HepG2 (cell line): ENCODE results near the gene IQSEC1. TPM values are rescaled to one million over a fixed set of nuclear protein-coding genes. Genes with fewer than 3 reads are reported as not detected.

Experiments used
- FOXA3 ChIP-seq: IDR thresholded peaks from 2 replicates; pipeline ENCODE4 v1.6.1; 2016; ENCODE audit warnings: missing genetic modification reagents, missing compliant biosample characterization
- MED13 ChIP-seq: sonication (generic); formaldehyde crosslinking; IDR thresholded peaks from 2 replicates; pipeline ENCODE4 v1.5.0; 2020; ENCODE audit warnings: missing genetic modification reagents
- MED8 ChIP-seq: sonication (generic); formaldehyde crosslinking; IDR thresholded peaks from 2 replicates; pipeline ENCODE4 v1.8.1; 2023; ENCODE audit warnings: mild to moderate bottlenecking, missing genetic modification reagents; ENCODE audit not compliant: insufficient replicate concordance
- NBN ChIP-seq: fragments of 450-650 bp; conservative IDR thresholded peaks from 2 replicates; pipeline ENCODE4 v1.6.1; 2017
- NCOR1 ChIP-seq: fragments of 200-600 bp; sonication (generic); IDR thresholded peaks from 2 replicates; pipeline ENCODE4 v1.7.0; 2017; ENCODE audit warnings: antibody characterized with exemption, low read length, borderline replicate concordance
- RBAK ChIP-seq: sonication (generic); formaldehyde crosslinking; IDR thresholded peaks from 2 replicates; pipeline ENCODE4 v1.5.1; 2020; ENCODE audit warnings: mild to moderate bottlenecking, missing genetic modification reagents
- ZNF232 ChIP-seq: sonication (generic); formaldehyde crosslinking; IDR thresholded peaks from 2 replicates; pipeline ENCODE4 v1.4.0; 2020; ENCODE audit warnings: missing genetic modification reagents, borderline replicate concordance
- ZNF724P ChIP-seq: sonication (generic); formaldehyde crosslinking; IDR thresholded peaks from 2 replicates; pipeline ENCODE4 v1.8.0; 2022; ENCODE audit warnings: missing genetic modification reagents, borderline replicate concordance
- polyA plus RNA-seq, 8 experiments: library from polyadenylated mRNA; depleted of rRNA in 3 of 8; stranded (reverse) in 7 of 8; unstranded in 1 of 8; fragments of >200 nt; fragmentation: Illumina TruSeq in 4 of 8; extraction: Trizol in 4 of 8; gene quantifications; 2 replicates each; pipeline versions ENCODE4 v1.2.1 to v1.2.3, GENCODE V29; 2011 to 2016; ENCODE audit warnings: low read depth in 4 of 8, missing spikeins in 1 of 8, mixed read lengths in 1 of 8; ENCODE audit not compliant: insufficient read depth in 1 of 8
- total RNA-seq, 5 experiments: library from RNA; depleted of rRNA; stranded (reverse); fragments of >200 nt; fragmentation: Illumina TruSeq; extraction: Trizol; gene quantifications; 2 replicates each; pipeline ENCODE4 v1.2.3, GENCODE V29; 2016; ENCODE audit warnings: low read depth in 1 of 5
- TF ChIP-seq, protein P1 (sequence below): IDR thresholded peaks from 2 replicates; pipeline ENCODE4 v1.6.1; 2016; ENCODE audit warnings: missing compliant biosample characterization, missing genetic modification reagents, borderline replicate concordance
- TF ChIP-seq, protein P2 (sequence below): sonication (generic); formaldehyde crosslinking; IDR thresholded peaks from 2 replicates; pipeline ENCODE4 v1.8.1; 2023; ENCODE audit warnings: mild to moderate bottlenecking, missing genetic modification reagents
- TF ChIP-seq, protein P3 (sequence below): sonication (generic); formaldehyde crosslinking; IDR thresholded peaks from 2 replicates; pipeline ENCODE4 v1.8.0; 2022; ENCODE audit warnings: mild to moderate bottlenecking, missing genetic modification reagents; ENCODE audit not compliant: insufficient replicate concordance
- TF ChIP-seq, protein P4 (sequence below): sonication (generic); formaldehyde crosslinking; conservative IDR thresholded peaks from 2 replicates; pipeline ENCODE4 v1.4.0; 2020; ENCODE audit warnings: mild to moderate bottlenecking, missing genetic modification reagents, moderate library complexity
- TF ChIP-seq, protein P5 (sequence below): sonication (generic); formaldehyde crosslinking; IDR thresholded peaks from 2 replicates; pipeline ENCODE4 v1.5.0; 2020; ENCODE audit warnings: mild to moderate bottlenecking, missing genetic modification reagents, borderline replicate concordance
- TF ChIP-seq, protein P6 (sequence below): IDR thresholded peaks from 2 replicates; pipeline ENCODE4 v1.6.1; 2016; ENCODE audit warnings: mild to moderate bottlenecking, missing biosample characterization, missing genetic modification reagents
- TF ChIP-seq, protein P7 (sequence below): sonication (generic); formaldehyde crosslinking; IDR thresholded peaks from 2 replicates; pipeline ENCODE4 v1.4.0; 2020; ENCODE audit warnings: missing genetic modification reagents

The IQSEC1 gene
- total and polyA plus RNA-seq, 2 of the 13 experiments (the other 11 are each of a cell fraction or from before 2014, with no cell fraction given) = 17.4 to 20.2 TPM

DNA sequence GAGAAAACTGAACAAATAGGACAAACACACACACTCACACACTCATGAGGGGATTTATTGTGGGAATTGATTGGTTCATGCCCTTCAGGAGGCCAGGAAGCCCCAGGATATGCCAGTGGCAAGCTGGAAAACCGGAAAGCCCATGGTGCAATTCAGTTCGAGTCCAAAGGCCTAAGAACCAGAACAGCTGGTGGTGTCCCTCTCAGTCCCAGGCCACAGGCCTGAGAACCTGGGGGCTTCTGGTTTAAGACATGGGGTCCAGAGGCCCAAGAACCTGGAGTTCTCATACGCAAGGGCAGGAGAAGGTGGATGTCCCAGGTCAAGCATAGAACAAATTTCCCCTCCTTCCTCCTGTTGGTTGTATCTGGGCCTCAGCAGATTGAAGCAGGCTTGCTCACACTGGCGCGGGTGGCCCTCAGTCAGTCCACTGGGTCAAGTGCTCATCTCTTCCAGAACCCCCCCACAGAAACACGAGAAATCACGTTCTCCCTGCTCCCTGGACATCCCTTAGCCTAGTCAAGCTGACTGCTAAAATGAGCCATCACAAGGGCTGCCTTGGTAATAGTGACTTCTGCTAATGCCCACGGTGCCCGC is 181.7 kb downstream of the IQSEC1 start (continued):
- TF ChIP-seq, protein P1, sequence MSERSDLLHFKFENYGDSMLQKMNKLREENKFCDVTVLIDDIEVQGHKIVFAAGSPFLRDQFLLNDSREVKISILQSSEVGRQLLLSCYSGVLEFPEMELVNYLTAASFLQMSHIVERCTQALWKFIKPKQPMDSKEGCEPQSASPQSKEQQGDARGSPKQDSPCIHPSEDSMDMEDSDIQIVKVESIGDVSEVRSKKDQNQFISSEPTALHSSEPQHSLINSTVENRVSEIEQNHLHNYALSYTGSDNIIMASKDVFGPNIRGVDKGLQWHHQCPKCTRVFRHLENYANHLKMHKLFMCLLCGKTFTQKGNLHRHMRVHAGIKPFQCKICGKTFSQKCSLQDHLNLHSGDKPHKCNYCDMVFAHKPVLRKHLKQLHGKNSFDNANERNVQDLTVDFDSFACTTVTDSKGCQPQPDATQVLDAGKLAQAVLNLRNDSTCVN (CRISPR knock-in tag) = peak; percentile 85; the same call in 1 of the 2 replicates
- TF ChIP-seq MED13 (CRISPR knock-in tag) = no peak
- no peak for TF ChIP-seq MED8 (CRISPR knock-in tag)
- TF ChIP-seq ZNF724P = 0 out of 2 replicates have a peak, but pooled peaks have one; percentile 68
- TF ChIP-seq, protein P2, sequence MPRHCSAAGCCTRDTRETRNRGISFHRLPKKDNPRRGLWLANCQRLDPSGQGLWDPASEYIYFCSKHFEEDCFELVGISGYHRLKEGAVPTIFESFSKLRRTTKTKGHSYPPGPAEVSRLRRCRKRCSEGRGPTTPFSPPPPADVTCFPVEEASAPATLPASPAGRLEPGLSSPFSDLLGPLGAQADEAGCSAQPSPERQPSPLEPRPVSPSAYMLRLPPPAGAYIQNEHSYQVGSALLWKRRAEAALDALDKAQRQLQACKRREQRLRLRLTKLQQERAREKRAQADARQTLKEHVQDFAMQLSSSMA (CRISPR knock-in tag) = no peak
- TF ChIP-seq ZNF232 (CRISPR knock-in tag) = no peak
- TF ChIP-seq RBAK = peak; percentile 39; the same call in 1 of the 2 replicates
- no peak for TF ChIP-seq NCOR1
- TF ChIP-seq NBN = no peak
- TF ChIP-seq, protein P3, sequence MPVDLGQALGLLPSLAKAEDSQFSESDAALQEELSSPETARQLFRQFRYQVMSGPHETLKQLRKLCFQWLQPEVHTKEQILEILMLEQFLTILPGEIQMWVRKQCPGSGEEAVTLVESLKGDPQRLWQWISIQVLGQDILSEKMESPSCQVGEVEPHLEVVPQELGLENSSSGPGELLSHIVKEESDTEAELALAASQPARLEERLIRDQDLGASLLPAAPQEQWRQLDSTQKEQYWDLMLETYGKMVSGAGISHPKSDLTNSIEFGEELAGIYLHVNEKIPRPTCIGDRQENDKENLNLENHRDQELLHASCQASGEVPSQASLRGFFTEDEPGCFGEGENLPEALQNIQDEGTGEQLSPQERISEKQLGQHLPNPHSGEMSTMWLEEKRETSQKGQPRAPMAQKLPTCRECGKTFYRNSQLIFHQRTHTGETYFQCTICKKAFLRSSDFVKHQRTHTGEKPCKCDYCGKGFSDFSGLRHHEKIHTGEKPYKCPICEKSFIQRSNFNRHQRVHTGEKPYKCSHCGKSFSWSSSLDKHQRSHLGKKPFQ (CRISPR knock-in tag) = no peak
- TF ChIP-seq, protein P4, sequence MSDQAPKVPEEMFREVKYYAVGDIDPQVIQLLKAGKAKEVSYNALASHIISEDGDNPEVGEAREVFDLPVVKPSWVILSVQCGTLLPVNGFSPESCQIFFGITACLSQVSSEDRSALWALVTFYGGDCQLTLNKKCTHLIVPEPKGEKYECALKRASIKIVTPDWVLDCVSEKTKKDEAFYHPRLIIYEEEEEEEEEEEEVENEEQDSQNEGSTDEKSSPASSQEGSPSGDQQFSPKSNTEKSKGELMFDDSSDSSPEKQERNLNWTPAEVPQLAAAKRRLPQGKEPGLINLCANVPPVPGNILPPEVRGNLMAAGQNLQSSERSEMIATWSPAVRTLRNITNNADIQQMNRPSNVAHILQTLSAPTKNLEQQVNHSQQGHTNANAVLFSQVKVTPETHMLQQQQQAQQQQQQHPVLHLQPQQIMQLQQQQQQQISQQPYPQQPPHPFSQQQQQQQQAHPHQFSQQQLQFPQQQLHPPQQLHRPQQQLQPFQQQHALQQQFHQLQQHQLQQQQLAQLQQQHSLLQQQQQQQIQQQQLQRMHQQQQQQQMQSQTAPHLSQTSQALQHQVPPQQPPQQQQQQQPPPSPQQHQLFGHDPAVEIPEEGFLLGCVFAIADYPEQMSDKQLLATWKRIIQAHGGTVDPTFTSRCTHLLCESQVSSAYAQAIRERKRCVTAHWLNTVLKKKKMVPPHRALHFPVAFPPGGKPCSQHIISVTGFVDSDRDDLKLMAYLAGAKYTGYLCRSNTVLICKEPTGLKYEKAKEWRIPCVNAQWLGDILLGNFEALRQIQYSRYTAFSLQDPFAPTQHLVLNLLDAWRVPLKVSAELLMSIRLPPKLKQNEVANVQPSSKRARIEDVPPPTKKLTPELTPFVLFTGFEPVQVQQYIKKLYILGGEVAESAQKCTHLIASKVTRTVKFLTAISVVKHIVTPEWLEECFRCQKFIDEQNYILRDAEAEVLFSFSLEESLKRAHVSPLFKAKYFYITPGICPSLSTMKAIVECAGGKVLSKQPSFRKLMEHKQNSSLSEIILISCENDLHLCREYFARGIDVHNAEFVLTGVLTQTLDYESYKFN = 0 out of 2 replicates have a peak, but pooled peaks have one; percentile 15
- TF ChIP-seq, protein P5, sequence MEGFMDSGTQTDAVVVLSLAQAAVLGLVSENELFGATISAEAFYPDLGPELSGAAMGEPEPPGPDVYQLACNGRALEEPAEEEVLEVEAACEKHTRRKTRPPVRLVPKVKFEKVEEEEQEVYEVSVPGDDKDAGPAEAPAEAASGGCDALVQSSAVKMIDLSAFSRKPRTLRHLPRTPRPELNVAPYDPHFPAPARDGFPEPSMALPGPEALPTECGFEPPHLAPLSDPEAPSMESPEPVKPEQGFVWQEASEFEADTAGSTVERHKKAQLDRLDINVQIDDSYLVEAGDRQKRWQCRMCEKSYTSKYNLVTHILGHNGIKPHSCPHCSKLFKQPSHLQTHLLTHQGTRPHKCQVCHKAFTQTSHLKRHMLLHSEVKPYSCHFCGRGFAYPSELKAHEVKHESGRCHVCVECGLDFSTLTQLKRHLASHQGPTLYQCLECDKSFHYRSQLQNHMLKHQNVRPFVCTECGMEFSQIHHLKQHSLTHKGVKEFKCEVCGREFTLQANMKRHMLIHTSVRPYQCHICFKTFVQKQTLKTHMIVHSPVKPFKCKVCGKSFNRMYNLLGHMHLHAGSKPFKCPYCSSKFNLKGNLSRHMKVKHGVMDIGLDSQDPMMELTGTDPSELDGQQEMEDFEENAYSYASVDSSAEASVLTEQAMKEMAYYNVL = no peak
- TF ChIP-seq, protein P6, sequence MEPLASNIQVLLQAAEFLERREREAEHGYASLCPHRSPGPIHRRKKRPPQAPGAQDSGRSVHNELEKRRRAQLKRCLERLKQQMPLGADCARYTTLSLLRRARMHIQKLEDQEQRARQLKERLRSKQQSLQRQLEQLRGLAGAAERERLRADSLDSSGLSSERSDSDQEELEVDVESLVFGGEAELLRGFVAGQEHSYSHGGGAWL (CRISPR knock-in tag) = no peak
- TF ChIP-seq, protein P7, sequence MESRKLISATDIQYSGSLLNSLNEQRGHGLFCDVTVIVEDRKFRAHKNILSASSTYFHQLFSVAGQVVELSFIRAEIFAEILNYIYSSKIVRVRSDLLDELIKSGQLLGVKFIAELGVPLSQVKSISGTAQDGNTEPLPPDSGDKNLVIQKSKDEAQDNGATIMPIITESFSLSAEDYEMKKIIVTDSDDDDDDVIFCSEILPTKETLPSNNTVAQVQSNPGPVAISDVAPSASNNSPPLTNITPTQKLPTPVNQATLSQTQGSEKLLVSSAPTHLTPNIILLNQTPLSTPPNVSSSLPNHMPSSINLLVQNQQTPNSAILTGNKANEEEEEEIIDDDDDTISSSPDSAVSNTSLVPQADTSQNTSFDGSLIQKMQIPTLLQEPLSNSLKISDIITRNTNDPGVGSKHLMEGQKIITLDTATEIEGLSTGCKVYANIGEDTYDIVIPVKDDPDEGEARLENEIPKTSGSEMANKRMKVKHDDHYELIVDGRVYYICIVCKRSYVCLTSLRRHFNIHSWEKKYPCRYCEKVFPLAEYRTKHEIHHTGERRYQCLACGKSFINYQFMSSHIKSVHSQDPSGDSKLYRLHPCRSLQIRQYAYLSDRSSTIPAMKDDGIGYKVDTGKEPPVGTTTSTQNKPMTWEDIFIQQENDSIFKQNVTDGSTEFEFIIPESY = no peak
- no peak for TF ChIP-seq FOXA3 (CRISPR knock-in tag)
